ENCODE measurements around the gene PRR7. TPM values are rescaled to one million over a fixed set of nuclear protein-coding genes. Genes with fewer than 3 reads are reported as not detected.

The PRR7 gene
- polyA plus RNA-seq, 1 donor, result 0.44 TPM

DNA sequence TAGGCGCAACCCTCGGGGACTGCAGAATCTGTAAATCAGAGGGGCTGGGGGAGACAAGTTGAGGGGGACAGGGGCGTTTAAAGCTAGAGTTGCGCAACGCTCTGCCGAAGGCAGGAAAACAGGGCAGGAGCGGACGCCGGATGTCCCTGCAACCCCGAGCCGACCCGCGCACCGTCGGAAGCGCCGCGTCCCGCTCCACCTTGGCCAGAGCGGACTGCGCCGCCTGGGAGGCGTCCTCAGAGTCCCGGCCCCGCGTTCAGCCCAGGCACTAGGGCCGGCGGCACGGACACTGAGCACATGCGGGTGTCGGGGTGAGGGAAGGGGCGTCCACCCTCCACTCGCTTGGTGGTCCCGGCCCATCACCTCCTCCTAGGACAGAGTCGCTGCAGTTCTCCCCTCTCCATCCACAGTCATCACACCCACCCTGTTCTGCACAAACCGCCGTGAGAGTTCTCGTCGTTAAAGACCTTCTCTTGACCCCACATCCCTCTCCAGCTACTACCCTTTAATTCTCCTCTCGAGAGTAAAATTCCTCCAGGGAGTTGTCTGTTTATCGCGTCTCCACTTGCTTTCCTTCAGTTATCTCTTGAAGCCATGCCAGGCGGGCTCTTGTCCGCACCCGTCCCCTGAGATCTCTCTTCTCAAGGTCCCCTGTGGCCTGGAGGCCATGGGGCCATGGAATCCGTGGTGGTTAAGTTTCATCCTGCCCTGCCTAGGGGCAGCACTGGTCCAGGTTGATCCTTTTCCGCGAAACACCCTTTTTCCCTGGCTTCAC, 51.6 kb downstream of the PRR7 start:
- no peak for DNase-seq (ENCODE audit: low read depth)

DNA sequence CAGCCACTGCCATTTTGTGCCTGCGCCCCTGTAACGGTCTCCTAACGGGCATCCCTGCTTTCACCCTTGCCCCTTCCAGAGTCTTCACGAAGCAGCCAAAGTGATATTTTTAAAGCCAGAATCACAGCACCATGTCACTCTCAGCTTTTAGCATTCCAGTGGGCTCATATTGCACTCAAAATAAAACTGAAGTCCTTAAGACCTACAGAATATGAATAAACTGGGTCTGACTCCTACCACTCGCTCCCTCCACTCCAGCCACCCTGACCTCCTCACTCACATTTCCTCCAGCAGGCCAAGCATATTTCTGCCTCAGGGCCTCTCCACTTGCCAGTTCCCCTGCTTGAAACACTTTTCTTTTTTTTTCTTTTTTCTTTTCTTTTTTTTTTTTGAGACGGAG, 53.2 kb downstream of the PRR7 start:
- no peak for DNase-seq (ENCODE audit: low read depth)

DNA sequence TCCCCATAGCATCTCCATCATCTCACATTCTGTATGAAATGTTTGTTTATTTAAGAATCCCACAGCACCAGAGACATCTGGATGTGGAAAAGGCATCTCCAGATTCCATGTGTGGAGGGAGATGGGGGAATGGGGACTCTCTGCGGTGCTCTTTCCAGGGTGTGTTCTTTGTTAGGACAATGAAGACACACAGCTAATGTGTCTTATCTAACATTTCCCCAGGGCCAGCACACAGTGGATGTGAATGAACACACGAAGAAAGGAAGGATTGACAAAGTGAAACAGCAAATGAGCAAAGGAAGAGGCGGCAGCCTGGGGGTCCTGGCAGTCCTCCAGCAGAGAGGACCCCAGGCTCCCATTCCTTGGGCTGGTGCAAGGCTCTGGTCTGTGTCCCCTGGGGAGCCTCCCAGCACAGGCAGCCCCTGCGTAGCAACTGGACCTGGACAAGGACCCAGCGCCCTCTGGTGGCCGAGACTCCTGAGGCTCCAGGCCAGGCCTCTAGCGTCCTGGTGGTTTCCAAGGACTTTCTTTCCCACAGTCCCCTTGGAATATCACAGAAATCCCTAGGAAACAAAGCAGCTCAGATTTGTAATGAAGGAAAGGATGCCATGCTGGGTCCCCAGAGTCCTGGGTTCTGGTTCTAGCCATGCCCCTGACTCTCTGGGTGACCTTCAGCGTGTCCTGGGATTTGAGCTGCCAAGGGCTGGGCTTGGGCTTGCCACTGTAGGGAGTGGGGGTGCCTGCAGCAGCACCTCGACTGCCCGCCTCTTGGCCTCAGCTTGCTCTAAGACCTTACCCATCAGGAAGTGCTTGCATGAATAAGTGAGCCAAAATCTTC, 54.3 kb downstream of the PRR7 start:
- DNase-seq (ENCODE audit: low read depth), result peak; percentile 50

DNA sequence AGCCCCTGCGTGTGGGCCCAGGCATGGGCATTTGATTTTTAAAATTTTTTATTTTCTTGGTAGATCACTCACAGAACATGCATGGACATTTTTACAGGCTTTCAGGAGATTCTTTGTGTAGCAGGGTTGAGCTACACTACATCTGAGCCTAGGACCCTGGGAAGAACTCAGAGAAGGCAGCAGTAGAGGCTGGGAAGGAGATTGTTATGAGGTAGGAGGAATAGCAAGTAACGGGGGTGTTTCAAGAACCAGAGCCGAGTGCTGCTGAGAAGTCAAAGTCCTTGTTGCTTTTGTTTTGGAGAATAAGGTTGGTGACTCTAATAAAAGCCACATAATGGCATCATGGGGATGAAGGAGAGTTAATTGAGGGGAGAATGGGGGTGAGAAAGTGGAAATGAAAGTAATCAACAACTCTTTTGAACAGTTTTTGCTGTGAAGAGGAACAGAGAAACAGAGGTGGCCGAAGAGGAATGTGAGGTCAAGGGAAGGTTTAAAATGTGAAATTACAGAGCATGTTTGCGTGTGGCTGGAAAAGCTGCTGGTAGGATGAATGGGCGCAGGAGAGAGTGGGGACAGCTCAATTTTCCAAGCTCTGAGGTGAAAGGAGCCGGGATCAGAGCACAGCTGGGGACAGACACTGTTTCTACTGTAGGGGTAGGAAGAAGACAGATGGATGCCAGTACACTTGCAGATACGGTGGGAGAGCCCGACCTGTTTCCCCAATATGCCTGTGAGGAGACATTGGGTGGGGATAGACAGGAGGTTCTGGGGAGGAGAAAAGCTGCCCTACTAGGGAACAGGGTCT, 55.5 kb downstream of the PRR7 start:
- DNase-seq (ENCODE audit: low read depth), result no peak

DNA sequence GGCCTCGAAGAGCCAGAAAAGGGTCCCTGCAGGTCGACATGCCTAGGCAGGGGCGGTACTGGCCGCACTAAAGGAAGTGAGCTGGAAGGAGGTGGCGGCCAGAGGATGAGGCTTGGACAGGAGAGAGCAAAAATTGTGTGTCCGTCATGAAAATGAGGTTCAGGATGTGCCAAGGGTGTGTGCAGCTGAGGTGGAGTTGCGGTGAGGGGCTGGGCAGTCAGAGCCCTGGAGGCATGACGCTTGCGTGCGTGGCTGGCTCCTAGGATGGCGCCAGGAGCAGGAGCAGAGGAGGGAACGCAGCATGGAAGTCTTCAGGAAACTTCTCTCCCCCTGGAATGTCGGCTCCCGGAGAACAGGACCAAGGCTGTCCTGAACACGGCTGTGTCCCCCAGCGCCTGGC, 56.3 kb downstream of the PRR7 start:
- DNase-seq (ENCODE audit: low read depth), result no peak

DNA sequence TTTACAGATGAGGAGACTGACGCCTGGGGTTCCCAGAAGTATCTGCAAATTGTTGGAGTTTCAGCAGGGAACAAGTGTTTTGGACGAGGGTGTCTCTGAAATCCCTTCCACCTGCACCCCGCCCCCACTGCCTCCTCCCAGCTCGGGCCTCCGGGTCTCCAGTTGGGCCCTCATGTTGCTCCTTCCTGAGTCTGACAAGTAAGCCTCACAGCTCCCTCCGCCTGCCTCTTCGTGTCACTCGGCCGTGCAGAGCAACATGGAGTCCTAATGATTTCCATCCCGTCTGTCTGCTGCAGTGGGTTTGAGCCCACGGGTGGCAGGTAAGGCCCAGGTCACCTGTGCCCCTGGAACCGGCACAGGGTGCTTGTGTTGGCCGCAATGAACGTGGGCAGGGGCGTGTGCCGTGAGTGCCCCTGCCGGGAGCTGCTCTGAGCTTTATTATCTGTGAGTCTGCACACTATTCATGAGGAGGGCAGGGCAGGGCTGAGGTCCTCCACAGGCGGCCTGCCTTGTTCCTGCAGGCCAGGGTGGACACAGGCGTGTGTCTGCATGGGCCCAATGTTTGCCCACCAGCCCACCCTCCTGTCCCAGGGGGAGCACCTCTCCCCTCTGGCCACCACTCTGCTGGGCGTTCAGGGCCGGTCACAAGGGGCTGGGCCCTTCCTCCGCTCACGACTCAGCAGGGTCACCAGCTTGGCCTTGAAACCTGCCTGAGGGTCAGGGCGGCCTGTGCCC, 56.9 kb downstream of the PRR7 start:
- DNase-seq (ENCODE audit: low read depth), result no peak

DNA sequence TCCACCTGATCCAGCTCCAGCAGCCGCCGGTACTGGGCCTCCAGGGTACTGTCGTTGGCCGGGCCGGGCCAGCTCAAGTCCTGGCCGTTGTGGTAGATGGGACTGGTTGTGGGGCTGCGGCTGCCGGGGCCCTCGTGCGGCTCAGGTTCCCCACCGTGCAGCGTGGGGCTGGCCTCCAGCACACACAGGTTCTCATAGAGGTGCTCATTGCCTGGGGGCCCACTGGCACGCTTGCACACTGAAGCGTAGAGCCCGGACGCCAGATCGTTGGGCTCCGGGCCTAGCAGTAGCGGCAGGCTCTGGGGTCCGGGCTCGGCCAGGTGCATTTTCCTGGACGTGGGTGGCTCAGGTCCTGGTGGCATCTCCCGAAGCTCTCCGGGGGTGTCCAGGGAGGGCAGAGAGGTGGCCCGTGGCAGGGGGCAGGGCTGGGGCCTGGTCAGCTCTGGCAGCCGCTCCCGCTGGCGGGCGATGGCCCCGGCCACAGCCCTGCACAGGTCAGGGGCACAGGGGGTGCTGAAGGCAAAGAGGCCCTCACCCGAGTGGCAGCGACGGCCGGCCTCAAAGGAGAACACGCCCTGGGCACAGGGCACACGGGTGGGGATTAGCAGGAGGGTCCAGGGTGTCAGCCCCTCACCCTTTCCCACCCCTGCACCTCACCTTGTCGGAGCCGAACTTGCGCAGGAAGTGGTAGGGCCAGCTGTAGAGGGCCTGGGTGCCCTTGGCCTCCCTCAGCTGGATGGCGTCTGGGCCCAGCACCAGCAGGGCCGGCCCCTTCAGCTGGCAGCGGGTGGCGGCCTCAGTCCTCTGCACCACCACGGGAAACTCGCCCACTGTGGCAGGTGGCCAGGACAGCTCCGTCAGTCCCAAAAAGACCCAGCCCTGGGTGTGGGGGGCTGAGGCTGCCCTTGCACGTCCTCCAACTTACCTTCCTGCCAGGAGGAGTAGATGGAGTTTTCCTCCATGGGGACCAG, 57.8 kb downstream of the PRR7 start:
- no peak for DNase-seq (ENCODE audit: low read depth)

DNA sequence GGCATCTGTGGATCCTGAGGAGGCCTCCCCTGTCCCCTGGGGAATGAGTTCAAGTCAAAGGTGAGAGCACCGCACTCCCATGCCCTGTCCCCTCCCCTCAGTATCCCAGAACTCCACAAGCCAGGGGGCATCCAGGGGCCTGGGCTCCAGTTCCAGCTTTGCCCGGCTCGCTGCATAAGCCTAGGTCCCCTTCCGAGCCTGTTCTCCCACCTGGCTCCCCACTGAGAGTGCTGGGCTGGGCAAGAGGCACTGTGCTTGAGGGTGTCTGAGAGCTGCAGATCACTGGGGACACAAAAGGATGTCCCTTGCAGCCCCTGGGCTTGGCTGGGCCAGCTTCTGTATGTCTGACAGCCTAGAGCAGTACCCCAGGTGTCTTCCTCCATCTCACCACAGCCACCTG, 58.5 kb downstream of the PRR7 start:
- DNase-seq (ENCODE audit: low read depth), result no peak

Other genes with a start within 250 kb of the PRR7 start
- gene RAB24, start 143.1 kb upstream of the PRR7 start, polyA plus RNA-seq (ENCODE audit: insufficient read length), result 27.1 TPM
- 73.8 TPM for gene PRELID1, start 143.0 kb upstream of the PRR7 start, polyA plus RNA-seq (ENCODE audit: insufficient read length)
- gene MXD3, start 134.9 kb upstream of the PRR7 start, polyA plus RNA-seq (ENCODE audit: insufficient read length), result 19.0 TPM
- 65.7 TPM for gene LMAN2, start 95.1 kb upstream of the PRR7 start, polyA plus RNA-seq (ENCODE audit: insufficient read length)
- gene RGS14, start 88.9 kb upstream of the PRR7 start, polyA plus RNA-seq (ENCODE audit: insufficient read length), result 17.4 TPM
- gene SLC34A1, start 62.4 kb upstream of the PRR7 start, polyA plus RNA-seq (ENCODE audit: insufficient read length), result not detected
- not detected for gene PFN3, start 46.2 kb upstream of the PRR7 start, polyA plus RNA-seq (ENCODE audit: insufficient read length)
- 0.52 TPM for gene F12, start 37.2 kb upstream of the PRR7 start, polyA plus RNA-seq (ENCODE audit: insufficient read length)
- gene GRK6, start 20.1 kb upstream of the PRR7 start, polyA plus RNA-seq (ENCODE audit: insufficient read length), result 16.5 TPM
- 233 TPM for gene DBN1, start 26.8 kb downstream of the PRR7 start, polyA plus RNA-seq (ENCODE audit: insufficient read length)
- gene PDLIM7, start 50.8 kb downstream of the PRR7 start, polyA plus RNA-seq (ENCODE audit: insufficient read length), result 359 TPM
- 6.3 TPM for gene DOK3, start 63.0 kb downstream of the PRR7 start, polyA plus RNA-seq (ENCODE audit: insufficient read length)
- gene DDX41, start 70.1 kb downstream of the PRR7 start, polyA plus RNA-seq (ENCODE audit: insufficient read length), result 46.9 TPM
- 49.7 TPM for gene FAM193B, start 107.7 kb downstream of the PRR7 start, polyA plus RNA-seq (ENCODE audit: insufficient read length)
- gene TMED9, start 145.4 kb downstream of the PRR7 start, polyA plus RNA-seq (ENCODE audit: insufficient read length), result 111 TPM
- gene B4GALT7, start 153.3 kb downstream of the PRR7 start, polyA plus RNA-seq (ENCODE audit: insufficient read length), result 17.8 TPM